K562 (cell line): ENCODE results near the gene ASZ1. TPM values are rescaled to one million over a fixed set of nuclear protein-coding genes. Genes with fewer than 3 reads are reported as not detected.

ENCODE experiments used
- NFE2L1 ChIP-seq: fragments of 450-650 bp; IDR thresholded peaks from 2 replicates; pipeline ENCODE4 v1.6.1; 2016; ENCODE audit warnings: missing genetic modification characterization, low read depth, mild to moderate bottlenecking, missing compliant biosample characterization, moderate library complexity, borderline replicate concordance
- TARDBP ChIP-seq: fragments of 450-650 bp; IDR thresholded peaks from 2 replicates; pipeline ENCODE4 v1.6.1; 2016
- TBL1XR1 ChIP-seq, 2 experiments: IDR thresholded peaks; 2 replicates each; pipeline ENCODE4 v1.6.1; 2012; ENCODE audit warnings: improper control_type of control experiment in 2 of 2, low read length in 2 of 2, mild to moderate bottlenecking in 1 of 2
- ZBTB34 ChIP-seq: fragments of 250-450 bp; sonication (Bioruptor Pico); IDR thresholded peaks from 2 replicates; pipeline ENCODE4 v1.8.0; 2021; ENCODE audit warnings: mild to moderate bottlenecking, moderate library complexity
- ZKSCAN1 ChIP-seq: fragments of 150-350 bp; IDR thresholded peaks from 2 replicates; pipeline ENCODE4 v1.6.1; 2016; ENCODE audit warnings: low read depth, low read length
- ZNF408 ChIP-seq: fragments of 250-450 bp; sonication (Bioruptor Pico); IDR thresholded peaks from 2 replicates; pipeline ENCODE4 v1.4.0; 2020; ENCODE audit warnings: low read depth, mild to moderate bottlenecking, moderate library complexity
- polyA plus RNA-seq, 8 experiments: library from polyadenylated mRNA; depleted of rRNA in 4 of 8; stranded (reverse) in 5 of 8; unstranded in 3 of 8; fragments of >200 nt; fragmentation: Nextera tagmentation in 2 of 8; fragmentation: Illumina TruSeq in 1 of 8; extraction: Ambion mirVana in 2 of 8; extraction: Trizol in 1 of 8; gene quantifications; 2 replicates each; pipeline versions ENCODE4 v1.2.1 to v1.2.3, GENCODE V29; 2011 to 2014; ENCODE audit warnings: inconsistent platforms in 1 of 8, missing spikeins in 1 of 8
- total RNA-seq, 7 experiments: library from RNA; depleted of rRNA in 6 of 7; stranded (reverse); fragments of >200 nt in 6 of 7; fragmentation: Illumina TruSeq in 2 of 7; extraction: Trizol in 2 of 7; gene quantifications; 2 replicates each; pipeline versions ENCODE4 v1.2.1 to v1.2.3, GENCODE V29; 2011 to 2021; ENCODE audit warnings: low replicate concordance in 1 of 7
- TF ChIP-seq, protein P1 (sequence below), 2 experiments: fragments of 450-650 bp; formaldehyde crosslinking in 1 of 2; IDR thresholded peaks; 2 replicates each; pipeline versions ENCODE4 v1.4.0 to v1.6.1; 2014 to 2020; ENCODE audit warnings: mild to moderate bottlenecking in 2 of 2, borderline replicate concordance in 1 of 2, low read depth in 1 of 2
- TF ChIP-seq, protein P2 (sequence below), 3 experiments: IDR thresholded peaks in 2 of 3; conservative IDR thresholded peaks in 1 of 3; 2 replicates each; pipeline ENCODE4 v1.5.1; 2011 to 2012; ENCODE audit warnings: low read length in 3 of 3, mild to moderate bottlenecking in 3 of 3, control low read depth in 2 of 3, improper control_type of control experiment in 1 of 3, inconsistent platforms in 1 of 3, low read depth in 1 of 3, mixed read lengths in 1 of 3, moderate library complexity in 1 of 3; ENCODE audit not compliant: insufficient read depth in 2 of 3

The ASZ1 gene
- total and polyA plus RNA-seq, 9 of the 15 experiments (the other 6 are each of a cell fraction or from before 2014, with no cell fraction given) = not detected

DNA sequence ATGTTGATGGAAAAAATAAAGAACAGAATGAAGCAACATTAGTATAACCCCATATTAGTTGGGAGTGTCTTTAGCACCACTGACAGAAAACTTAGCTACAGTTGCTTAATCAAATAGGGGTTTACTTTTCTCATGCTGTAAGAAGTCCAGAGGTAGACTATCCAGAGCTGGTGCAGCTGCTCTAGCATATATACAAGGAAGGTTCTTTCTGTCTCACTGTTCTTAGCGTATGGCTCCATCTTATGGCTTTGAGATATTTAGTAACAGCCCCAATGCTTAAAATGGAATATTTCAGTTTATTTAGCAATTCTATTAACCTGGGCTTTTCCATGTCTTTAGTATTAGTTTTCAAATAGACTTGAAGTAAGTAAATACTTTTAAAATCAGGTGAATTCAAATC is 89.3 kb downstream of the ASZ1 start (continued):
- TF ChIP-seq, protein P1, sequence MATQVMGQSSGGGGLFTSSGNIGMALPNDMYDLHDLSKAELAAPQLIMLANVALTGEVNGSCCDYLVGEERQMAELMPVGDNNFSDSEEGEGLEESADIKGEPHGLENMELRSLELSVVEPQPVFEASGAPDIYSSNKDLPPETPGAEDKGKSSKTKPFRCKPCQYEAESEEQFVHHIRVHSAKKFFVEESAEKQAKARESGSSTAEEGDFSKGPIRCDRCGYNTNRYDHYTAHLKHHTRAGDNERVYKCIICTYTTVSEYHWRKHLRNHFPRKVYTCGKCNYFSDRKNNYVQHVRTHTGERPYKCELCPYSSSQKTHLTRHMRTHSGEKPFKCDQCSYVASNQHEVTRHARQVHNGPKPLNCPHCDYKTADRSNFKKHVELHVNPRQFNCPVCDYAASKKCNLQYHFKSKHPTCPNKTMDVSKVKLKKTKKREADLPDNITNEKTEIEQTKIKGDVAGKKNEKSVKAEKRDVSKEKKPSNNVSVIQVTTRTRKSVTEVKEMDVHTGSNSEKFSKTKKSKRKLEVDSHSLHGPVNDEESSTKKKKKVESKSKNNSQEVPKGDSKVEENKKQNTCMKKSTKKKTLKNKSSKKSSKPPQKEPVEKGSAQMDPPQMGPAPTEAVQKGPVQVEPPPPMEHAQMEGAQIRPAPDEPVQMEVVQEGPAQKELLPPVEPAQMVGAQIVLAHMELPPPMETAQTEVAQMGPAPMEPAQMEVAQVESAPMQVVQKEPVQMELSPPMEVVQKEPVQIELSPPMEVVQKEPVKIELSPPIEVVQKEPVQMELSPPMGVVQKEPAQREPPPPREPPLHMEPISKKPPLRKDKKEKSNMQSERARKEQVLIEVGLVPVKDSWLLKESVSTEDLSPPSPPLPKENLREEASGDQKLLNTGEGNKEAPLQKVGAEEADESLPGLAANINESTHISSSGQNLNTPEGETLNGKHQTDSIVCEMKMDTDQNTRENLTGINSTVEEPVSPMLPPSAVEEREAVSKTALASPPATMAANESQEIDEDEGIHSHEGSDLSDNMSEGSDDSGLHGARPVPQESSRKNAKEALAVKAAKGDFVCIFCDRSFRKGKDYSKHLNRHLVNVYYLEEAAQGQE (IDR thresholded peaks at IDR 0.05; ENCODE audit: borderline replicate concordance) = no peak
- TF ChIP-seq, protein P1 (CRISPR knock-in tag; IDR thresholded peaks at IDR 0.05; ENCODE audit: low read depth) = no peak
- TF ChIP-seq NFE2L1 (tag) (no peak), ZKSCAN1 (no peak), ZNF408 (CRISPR knock-in tag) (no peak), TBL1XR1 (IDR thresholded peaks at IDR 0.05; ENCODE audit: low read length in 2 of 2) (no peak), ZBTB34 (CRISPR knock-in tag) (no peak), TARDBP (no peak)
- TF ChIP-seq, protein P2, sequence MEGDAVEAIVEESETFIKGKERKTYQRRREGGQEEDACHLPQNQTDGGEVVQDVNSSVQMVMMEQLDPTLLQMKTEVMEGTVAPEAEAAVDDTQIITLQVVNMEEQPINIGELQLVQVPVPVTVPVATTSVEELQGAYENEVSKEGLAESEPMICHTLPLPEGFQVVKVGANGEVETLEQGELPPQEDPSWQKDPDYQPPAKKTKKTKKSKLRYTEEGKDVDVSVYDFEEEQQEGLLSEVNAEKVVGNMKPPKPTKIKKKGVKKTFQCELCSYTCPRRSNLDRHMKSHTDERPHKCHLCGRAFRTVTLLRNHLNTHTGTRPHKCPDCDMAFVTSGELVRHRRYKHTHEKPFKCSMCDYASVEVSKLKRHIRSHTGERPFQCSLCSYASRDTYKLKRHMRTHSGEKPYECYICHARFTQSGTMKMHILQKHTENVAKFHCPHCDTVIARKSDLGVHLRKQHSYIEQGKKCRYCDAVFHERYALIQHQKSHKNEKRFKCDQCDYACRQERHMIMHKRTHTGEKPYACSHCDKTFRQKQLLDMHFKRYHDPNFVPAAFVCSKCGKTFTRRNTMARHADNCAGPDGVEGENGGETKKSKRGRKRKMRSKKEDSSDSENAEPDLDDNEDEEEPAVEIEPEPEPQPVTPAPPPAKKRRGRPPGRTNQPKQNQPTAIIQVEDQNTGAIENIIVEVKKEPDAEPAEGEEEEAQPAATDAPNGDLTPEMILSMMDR (IDR thresholded peaks at IDR 0.05 in 2 of 3, conservative IDR thresholded peaks at IDR 0.05 in 1 of 3; ENCODE audit: insufficient read depth in 2 of 3, low read depth in 1 of 3, low read length in 3 of 3) = peak in 1 of 3 experiments; percentile 31; a peak in 1 of 6 replicates
